ENCODE results near the gene KCNK10.

The KCNK10 gene

GRCh38 chr14:88300817-88301216, 22.3 kb downstream of the KCNK10 start:
- Histone ChIP-seq H3K4me3 (no peak overlapping the region), H3K9me3 (no peaks in the 10 kb centered on the region), H3K27me3 (peaks cover 0 to 2% of the 10 kb centered on the region in 2 donors), H3K27ac (no peak overlapping the region), H3K36me3 (no peaks in the 10 kb centered on the region), H3K4me1 (no peaks in the 10 kb centered on the region)
- TF ChIP-seq, protein P1, sequence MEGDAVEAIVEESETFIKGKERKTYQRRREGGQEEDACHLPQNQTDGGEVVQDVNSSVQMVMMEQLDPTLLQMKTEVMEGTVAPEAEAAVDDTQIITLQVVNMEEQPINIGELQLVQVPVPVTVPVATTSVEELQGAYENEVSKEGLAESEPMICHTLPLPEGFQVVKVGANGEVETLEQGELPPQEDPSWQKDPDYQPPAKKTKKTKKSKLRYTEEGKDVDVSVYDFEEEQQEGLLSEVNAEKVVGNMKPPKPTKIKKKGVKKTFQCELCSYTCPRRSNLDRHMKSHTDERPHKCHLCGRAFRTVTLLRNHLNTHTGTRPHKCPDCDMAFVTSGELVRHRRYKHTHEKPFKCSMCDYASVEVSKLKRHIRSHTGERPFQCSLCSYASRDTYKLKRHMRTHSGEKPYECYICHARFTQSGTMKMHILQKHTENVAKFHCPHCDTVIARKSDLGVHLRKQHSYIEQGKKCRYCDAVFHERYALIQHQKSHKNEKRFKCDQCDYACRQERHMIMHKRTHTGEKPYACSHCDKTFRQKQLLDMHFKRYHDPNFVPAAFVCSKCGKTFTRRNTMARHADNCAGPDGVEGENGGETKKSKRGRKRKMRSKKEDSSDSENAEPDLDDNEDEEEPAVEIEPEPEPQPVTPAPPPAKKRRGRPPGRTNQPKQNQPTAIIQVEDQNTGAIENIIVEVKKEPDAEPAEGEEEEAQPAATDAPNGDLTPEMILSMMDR (IDR thresholded peaks at IDR 0.05) = no peak
- DNase-seq = no peak
- intact Hi-C loops (cut with DNase I; ENCODE audit: low total_unique reads) = no loop called here

DNA sequence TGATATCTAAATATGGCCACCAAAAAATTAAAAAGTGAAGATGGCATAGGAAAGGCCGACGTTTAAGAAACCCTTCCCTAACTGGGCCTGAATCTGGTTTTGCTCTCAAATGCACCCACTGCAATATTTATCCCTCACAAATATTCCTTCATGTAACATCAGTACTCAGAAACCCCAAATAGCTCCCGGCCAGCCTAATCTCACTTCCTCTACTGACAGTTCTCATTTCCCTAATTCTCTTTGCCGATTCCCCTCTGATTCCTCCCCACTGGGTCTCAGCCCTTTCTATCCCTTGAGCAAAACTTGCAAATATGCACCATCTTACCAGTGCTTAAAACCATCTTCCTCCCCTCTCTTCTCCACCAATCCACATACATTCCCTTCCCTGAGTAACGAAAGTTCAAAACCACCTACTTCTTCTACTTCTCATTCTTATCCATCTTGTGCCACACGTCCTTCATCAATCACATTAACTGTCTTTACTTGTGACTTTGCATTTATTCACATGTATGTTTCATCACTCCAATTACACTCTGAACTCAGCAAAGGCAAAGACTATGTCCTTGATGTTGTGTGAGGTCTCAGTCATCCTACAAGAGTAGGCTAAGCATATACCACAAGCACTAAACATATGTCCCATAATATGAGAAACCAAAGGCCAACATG, 23.1 kb downstream of the KCNK10 start:
- peaks cover 0 to 2% of the 10 kb centered on the region in 2 donors for H3K27me3 ChIP-seq
- intact Hi-C loops (cut with DNase I; ENCODE audit: low total_unique reads) = no loop called here
- H3K4me3 ChIP-seq = no peak overlapping the region
- H3K27ac ChIP-seq = no peak overlapping the region
- no peaks in the 10 kb centered on the region for H3K36me3 ChIP-seq
- H3K4me1 ChIP-seq = no peaks in the 10 kb centered on the region
- TF ChIP-seq, protein P1 (IDR thresholded peaks at IDR 0.05) = no peak
- H3K9me3 ChIP-seq = no peaks in the 10 kb centered on the region
- peak in 1 of 2 donors; percentile 38 for DNase-seq

DNA sequence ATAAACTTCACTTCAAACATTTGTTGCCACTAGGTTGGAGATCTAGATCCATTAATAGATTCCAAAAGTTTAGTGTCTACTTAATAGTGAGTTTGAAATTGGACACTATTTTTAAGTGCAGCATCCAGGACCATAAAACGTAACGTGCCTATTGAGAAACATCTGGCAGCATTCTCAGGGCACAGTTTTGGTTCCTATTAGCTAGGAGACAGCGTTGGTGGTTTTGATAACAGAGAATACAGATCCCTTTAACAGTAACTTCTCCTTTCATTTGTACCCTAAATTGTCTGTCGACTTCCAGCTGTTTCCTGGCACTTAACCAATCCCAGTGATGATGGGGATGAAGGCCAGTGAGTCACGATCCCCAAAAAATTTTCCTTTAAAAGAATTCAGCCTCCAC, 25.8 kb downstream of the KCNK10 start:
- H3K9me3 ChIP-seq = no peaks in the 10 kb centered on the region
- H3K27me3 ChIP-seq = peaks cover 0 to 2% of the 10 kb centered on the region in 2 donors

DNA sequence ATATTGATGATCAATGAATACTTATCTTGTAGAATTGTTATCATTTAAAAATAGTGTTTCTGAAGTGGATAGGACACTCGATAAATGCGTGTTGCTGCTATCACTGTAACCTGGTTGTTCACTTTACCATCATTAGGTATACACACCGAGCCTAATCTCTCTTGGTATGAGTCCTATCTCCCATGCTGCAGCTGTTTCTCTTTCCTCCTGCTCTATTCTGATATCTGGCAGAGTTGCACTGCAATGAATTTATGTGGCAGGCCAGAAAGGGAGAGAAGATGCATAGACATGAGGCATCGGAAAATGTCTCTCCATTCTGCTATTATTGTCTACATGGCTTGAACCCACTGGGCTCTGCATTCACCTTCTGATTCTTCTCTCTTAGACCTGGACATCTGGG, 26.7 kb downstream of the KCNK10 start:
- DNase-seq = no peak
- no peak overlapping the region for H3K27ac ChIP-seq
- intact Hi-C loops (cut with DNase I; ENCODE audit: low total_unique reads) = no loop called here
- peaks cover 0 to 2% of the 10 kb centered on the region in 2 donors for H3K27me3 ChIP-seq
- H3K36me3 ChIP-seq = no peaks in the 10 kb centered on the region
- no peak overlapping the region for H3K4me3 ChIP-seq
- no peaks in the 10 kb centered on the region for H3K9me3 ChIP-seq
- TF ChIP-seq, protein P1 (IDR thresholded peaks at IDR 0.05) = no peak
- H3K4me1 ChIP-seq = no peaks in the 10 kb centered on the region

More for the DNA sequence above, 25.8 kb downstream of the KCNK10 start:
- Histone ChIP-seq H3K27ac (no peak overlapping the region), H3K4me3 (no peak overlapping the region), H3K36me3 (no peaks in the 10 kb centered on the region), H3K4me1 (no peaks in the 10 kb centered on the region)
- intact Hi-C loops (cut with DNase I; ENCODE audit: low total_unique reads) = no loop called here
- TF ChIP-seq, protein P1 (IDR thresholded peaks at IDR 0.05) = no peak
- no peak for DNase-seq

DNA sequence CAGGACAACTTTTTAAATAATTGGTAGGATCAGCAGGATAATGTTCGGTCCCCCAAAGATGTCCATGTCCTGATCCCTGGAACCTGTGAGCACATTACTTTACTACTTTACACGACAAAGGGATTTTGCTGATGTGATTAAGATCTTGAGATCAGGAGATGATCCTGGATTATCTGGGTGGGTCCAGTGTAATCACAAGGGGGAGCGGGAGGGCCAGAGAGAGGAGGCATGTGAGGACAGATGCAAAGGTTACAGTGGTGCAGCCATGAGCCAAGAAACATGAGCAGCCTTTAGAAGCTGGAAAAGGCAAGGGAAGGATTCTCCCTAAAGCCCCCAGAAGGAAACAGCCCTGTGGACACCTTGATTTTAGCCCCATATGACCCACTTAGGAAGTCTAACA, 33.1 kb downstream of the KCNK10 start:
- no peaks in the 10 kb centered on the region for H3K9me3 ChIP-seq
- no peak for DNase-seq
- H3K36me3 ChIP-seq = no peaks in the 10 kb centered on the region
- no peak overlapping the region for H3K27ac ChIP-seq
- intact Hi-C loops (cut with DNase I; ENCODE audit: low total_unique reads) = no loop called here
- no peaks in the 10 kb centered on the region for H3K27me3 ChIP-seq
- TF ChIP-seq, protein P1 (IDR thresholded peaks at IDR 0.05) = no peak
- no peaks in the 10 kb centered on the region for H3K4me1 ChIP-seq
- no peak overlapping the region for H3K4me3 ChIP-seq

Data from tibial artery (tissue), 4 donors.